ENCODE data around the gene DGKD.

- TF ChIP-seq, protein P1, sequence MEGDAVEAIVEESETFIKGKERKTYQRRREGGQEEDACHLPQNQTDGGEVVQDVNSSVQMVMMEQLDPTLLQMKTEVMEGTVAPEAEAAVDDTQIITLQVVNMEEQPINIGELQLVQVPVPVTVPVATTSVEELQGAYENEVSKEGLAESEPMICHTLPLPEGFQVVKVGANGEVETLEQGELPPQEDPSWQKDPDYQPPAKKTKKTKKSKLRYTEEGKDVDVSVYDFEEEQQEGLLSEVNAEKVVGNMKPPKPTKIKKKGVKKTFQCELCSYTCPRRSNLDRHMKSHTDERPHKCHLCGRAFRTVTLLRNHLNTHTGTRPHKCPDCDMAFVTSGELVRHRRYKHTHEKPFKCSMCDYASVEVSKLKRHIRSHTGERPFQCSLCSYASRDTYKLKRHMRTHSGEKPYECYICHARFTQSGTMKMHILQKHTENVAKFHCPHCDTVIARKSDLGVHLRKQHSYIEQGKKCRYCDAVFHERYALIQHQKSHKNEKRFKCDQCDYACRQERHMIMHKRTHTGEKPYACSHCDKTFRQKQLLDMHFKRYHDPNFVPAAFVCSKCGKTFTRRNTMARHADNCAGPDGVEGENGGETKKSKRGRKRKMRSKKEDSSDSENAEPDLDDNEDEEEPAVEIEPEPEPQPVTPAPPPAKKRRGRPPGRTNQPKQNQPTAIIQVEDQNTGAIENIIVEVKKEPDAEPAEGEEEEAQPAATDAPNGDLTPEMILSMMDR (IDR thresholded peaks at IDR 0.05 in 2 of 3, conservative IDR thresholded peaks at IDR 0.05 in 1 of 3; ENCODE audit: borderline replicate concordance in 1 of 3, insufficient read depth in 1 of 3, low read depth in 2 of 3, low read length in 2 of 3) = no peak
- TF ChIP-seq POLR2A (IDR thresholded peaks at IDR 0.05; ENCODE audit: borderline replicate concordance, extremely low read depth, insufficient read depth, insufficient read length) (no peak), ZNF274 (IDR thresholded peaks at IDR 0.05; ENCODE audit: low read depth, low read length) (no peak), JUND (IDR thresholded peaks at IDR 0.05) (no peak), SIN3A (IDR thresholded peaks at IDR 0.05; ENCODE audit: low read depth) (no peak), REST (IDR thresholded peaks at IDR 0.05; ENCODE audit: low read depth) (no peak)
Observed at GRCh38 chr2:233339427-233339826, 14.9 kb upstream of the DGKD start.
